Measurements from ENCODE around the gene APOM.

GRCh38 chr6:31702819-31703716 is 47.4 kb downstream of the APOM start, which contains the start of gene ABHD16A:
- TF ChIP-seq CTCF (conservative IDR thresholded peaks at IDR 0.05) (no peak), ZFX (IDR thresholded peaks at IDR 0.05) (peak; percentile 42; the same call in 1 of the 2 replicates)

Data from C4-2B (cell line).